Measurements from ENCODE around the gene SEMA4B. TPM values are rescaled to one million over a fixed set of nuclear protein-coding genes. Genes with fewer than 3 reads are reported as not detected.

The SEMA4B gene
- total RNA-seq, 1 experiment from 2014 or later: 50.2 TPM

DNA sequence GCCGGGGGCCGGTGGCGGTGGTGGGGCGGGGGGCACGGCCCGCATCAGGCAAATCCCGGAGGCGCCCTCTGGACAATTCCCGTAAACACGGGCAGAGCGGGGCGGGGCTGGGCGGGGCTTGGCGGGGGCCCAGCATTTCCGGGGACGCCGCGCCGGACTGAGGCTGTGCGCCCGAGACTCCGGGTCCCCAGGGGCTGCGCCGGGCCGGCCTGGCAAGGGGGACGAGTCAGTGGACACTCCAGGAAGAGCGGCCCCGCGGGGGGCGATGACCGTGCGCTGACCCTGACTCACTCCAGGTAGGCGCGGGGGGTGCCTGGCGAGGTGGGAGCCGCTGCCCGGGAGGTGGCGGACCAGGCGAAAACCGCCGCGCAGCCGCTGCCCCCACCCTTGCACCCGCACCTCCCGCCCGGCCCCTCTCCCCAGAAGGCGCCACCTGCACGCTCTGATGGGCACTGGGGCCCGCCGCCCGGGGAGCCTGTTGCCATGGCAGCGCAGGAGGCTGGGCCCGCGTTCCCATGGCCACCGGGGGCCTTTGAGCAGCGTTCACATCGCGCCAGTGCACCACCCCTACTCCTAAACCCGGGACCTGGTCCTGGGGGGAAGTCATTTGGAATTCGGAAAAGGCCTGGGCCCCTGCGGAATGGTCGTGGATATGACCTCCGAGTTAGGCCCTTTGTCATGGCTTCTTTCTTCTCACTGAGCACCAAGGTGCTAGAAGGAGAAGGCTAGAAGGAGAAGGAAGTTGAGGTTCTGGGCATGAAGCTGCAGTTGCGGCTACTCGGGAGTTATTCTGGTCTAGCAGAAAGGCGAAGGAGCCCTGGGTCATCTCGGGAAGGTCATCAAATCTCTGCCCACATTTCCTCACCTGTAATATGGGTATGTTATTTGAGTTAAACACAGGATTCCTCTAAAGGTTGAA lies 16.1 kb upstream of the SEMA4B start:
- H3K27ac Mint-ChIP-seq: peak overlapping the region; percentile 75
- no peak for TF ChIP-seq SOX15 (CRISPR knock-in tag; IDR thresholded peaks at IDR 0.05)
- TF ChIP-seq JUN (CRISPR knock-in tag; IDR thresholded peaks at IDR 0.05): no peak
- TF ChIP-seq, protein P1, sequence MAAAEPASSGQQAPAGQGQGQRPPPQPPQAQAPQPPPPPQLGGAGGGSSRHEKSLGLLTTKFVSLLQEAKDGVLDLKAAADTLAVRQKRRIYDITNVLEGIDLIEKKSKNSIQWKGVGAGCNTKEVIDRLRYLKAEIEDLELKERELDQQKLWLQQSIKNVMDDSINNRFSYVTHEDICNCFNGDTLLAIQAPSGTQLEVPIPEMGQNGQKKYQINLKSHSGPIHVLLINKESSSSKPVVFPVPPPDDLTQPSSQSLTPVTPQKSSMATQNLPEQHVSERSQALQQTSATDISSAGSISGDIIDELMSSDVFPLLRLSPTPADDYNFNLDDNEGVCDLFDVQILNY (CRISPR knock-in tag; IDR thresholded peaks at IDR 0.05): peak; percentile 80; the same call in 1 of the 2 replicates
- 0 out of 2 replicates have a peak, but pooled peaks have one; percentile 54 for TF ChIP-seq NFE2L1 (CRISPR knock-in tag; IDR thresholded peaks at IDR 0.05)
- TF ChIP-seq, protein P2, sequence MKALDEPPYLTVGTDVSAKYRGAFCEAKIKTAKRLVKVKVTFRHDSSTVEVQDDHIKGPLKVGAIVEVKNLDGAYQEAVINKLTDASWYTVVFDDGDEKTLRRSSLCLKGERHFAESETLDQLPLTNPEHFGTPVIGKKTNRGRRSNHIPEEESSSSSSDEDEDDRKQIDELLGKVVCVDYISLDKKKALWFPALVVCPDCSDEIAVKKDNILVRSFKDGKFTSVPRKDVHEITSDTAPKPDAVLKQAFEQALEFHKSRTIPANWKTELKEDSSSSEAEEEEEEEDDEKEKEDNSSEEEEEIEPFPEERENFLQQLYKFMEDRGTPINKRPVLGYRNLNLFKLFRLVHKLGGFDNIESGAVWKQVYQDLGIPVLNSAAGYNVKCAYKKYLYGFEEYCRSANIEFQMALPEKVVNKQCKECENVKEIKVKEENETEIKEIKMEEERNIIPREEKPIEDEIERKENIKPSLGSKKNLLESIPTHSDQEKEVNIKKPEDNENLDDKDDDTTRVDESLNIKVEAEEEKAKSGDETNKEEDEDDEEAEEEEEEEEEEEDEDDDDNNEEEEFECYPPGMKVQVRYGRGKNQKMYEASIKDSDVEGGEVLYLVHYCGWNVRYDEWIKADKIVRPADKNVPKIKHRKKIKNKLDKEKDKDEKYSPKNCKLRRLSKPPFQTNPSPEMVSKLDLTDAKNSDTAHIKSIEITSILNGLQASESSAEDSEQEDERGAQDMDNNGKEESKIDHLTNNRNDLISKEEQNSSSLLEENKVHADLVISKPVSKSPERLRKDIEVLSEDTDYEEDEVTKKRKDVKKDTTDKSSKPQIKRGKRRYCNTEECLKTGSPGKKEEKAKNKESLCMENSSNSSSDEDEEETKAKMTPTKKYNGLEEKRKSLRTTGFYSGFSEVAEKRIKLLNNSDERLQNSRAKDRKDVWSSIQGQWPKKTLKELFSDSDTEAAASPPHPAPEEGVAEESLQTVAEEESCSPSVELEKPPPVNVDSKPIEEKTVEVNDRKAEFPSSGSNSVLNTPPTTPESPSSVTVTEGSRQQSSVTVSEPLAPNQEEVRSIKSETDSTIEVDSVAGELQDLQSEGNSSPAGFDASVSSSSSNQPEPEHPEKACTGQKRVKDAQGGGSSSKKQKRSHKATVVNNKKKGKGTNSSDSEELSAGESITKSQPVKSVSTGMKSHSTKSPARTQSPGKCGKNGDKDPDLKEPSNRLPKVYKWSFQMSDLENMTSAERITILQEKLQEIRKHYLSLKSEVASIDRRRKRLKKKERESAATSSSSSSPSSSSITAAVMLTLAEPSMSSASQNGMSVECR (CRISPR knock-in tag; IDR thresholded peaks at IDR 0.05; ENCODE audit: borderline replicate concordance): no peak; the same call in 1 of the 2 replicates
- TF ChIP-seq, protein P3, sequence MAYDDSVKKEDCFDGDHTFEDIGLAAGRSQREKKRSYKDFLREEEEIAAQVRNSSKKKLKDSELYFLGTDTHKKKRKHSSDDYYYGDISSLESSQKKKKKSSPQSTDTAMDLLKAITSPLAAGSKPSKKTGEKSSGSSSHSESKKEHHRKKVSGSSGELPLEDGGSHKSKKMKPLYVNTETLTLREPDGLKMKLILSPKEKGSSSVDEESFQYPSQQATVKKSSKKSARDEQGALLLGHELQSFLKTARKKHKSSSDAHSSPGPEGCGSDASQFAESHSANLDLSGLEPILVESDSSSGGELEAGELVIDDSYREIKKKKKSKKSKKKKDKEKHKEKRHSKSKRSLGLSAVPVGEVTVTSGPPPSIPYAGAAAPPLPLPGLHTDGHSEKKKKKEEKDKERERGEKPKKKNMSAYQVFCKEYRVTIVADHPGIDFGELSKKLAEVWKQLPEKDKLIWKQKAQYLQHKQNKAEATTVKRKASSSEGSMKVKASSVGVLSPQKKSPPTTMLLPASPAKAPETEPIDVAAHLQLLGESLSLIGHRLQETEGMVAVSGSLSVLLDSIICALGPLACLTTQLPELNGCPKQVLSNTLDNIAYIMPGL (CRISPR knock-in tag; IDR thresholded peaks at IDR 0.05): peak; percentile 78; the same call in 1 of the 2 replicates
- TF ChIP-seq ZNF423 (CRISPR knock-in tag; IDR thresholded peaks at IDR 0.05): peak; percentile 82
- TF ChIP-seq MYBL2 (CRISPR knock-in tag; IDR thresholded peaks at IDR 0.05): 0 out of 2 replicates have a peak, but pooled peaks have one; percentile 41
- no peak for TF ChIP-seq ZNF416 (CRISPR knock-in tag; IDR thresholded peaks at IDR 0.05)
- TF ChIP-seq FOXK1 (CRISPR knock-in tag; IDR thresholded peaks at IDR 0.05): 0 out of 2 replicates have a peak, but pooled peaks have one; percentile 34
- peak; percentile 58 for TF ChIP-seq SP1 (CRISPR knock-in tag; conservative IDR thresholded peaks at IDR 0.05)
- no peak for TF ChIP-seq OVOL2 (CRISPR knock-in tag; IDR thresholded peaks at IDR 0.05; ENCODE audit: borderline replicate concordance)
- TF ChIP-seq, protein P4, sequence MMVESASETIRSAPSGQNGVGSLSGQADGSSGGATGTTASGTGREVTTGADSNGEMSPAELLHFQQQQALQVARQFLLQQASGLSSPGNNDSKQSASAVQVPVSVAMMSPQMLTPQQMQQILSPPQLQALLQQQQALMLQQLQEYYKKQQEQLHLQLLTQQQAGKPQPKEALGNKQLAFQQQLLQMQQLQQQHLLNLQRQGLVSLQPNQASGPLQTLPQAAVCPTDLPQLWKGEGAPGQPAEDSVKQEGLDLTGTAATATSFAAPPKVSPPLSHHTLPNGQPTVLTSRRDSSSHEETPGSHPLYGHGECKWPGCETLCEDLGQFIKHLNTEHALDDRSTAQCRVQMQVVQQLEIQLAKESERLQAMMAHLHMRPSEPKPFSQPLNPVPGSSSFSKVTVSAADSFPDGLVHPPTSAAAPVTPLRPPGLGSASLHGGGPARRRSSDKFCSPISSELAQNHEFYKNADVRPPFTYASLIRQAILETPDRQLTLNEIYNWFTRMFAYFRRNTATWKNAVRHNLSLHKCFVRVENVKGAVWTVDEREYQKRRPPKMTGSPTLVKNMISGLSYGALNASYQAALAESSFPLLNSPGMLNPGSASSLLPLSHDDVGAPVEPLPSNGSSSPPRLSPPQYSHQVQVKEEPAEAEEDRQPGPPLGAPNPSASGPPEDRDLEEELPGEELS (CRISPR knock-in tag; IDR thresholded peaks at IDR 0.05): 0 out of 2 replicates have a peak, but pooled peaks have one; percentile 42
- peak; percentile 67; the same call in 1 of the 2 replicates for TF ChIP-seq FOXP1 (CRISPR knock-in tag; IDR thresholded peaks at IDR 0.05; ENCODE audit: borderline replicate concordance)
- TF ChIP-seq, protein P5, sequence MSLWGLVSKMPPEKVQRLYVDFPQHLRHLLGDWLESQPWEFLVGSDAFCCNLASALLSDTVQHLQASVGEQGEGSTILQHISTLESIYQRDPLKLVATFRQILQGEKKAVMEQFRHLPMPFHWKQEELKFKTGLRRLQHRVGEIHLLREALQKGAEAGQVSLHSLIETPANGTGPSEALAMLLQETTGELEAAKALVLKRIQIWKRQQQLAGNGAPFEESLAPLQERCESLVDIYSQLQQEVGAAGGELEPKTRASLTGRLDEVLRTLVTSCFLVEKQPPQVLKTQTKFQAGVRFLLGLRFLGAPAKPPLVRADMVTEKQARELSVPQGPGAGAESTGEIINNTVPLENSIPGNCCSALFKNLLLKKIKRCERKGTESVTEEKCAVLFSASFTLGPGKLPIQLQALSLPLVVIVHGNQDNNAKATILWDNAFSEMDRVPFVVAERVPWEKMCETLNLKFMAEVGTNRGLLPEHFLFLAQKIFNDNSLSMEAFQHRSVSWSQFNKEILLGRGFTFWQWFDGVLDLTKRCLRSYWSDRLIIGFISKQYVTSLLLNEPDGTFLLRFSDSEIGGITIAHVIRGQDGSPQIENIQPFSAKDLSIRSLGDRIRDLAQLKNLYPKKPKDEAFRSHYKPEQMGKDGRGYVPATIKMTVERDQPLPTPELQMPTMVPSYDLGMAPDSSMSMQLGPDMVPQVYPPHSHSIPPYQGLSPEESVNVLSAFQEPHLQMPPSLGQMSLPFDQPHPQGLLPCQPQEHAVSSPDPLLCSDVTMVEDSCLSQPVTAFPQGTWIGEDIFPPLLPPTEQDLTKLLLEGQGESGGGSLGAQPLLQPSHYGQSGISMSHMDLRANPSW (CRISPR knock-in tag; conservative IDR thresholded peaks at IDR 0.05; ENCODE audit: low read depth): no peak
- H3K4me3 Mint-ChIP-seq: peak overlapping the region; percentile 76
- ChIA-PET POLR2A (no interaction called here), CTCF (interaction anchor here (0.8 to 3.0 kb wide), 6 partner anchors 16 to 48 kb away, joined by 3 to 7 read pairs (median 5); partner anchors contain the start of genes CIB1, GDPGP1 and SEMA4B)
- ATAC-seq: peak; percentile 82
- H3K36me3 Mint-ChIP-seq: no peaks in the 10 kb centered on the region
- peak; percentile 73 for DNase-seq (ENCODE audit: low spot score)
- H3K27me3 Mint-ChIP-seq (ENCODE audit: low read depth): no peaks in the 10 kb centered on the region
- peaks cover 33% of the 10 kb centered on the region for H3K4me1 Mint-ChIP-seq
- H3K9me3 Mint-ChIP-seq: no peaks in the 10 kb centered on the region

Data from WTC11 (cell line).